Transverse colon (tissue), 4 donors: ENCODE data around the gene EFCAB7. TPM values are rescaled to one million over a fixed set of nuclear protein-coding genes. Genes with fewer than 3 reads are reported as not detected.
A peak's percentile ranks its signal among the peaks of the same experiment; 100 is the strongest.

Experiments used
- DNase-seq: peaks from one replicate; pipeline ENCODE4 v3.0.0-alpha.2; 2019
- H3K27ac ChIP-seq, 4 donors: fragments of 200-600 bp; sonication (generic); 2 replicates each; pipeline ENCODE4 v1.5.1; 2016 to 2018; ENCODE audit warnings: inconsistent platforms in 4 of 4
- H3K27me3 ChIP-seq: fragments of 200-600 bp; sonication (generic); 2 replicates; pipeline ENCODE4 v1.5.1; 2017; ENCODE audit warnings: inconsistent platforms
- H3K36me3 ChIP-seq, 4 donors: fragments of 200-600 bp; sonication (generic); 2 replicates each; pipeline ENCODE4 v1.5.1; 2017 to 2019; ENCODE audit warnings: inconsistent platforms in 4 of 4
- H3K4me1 ChIP-seq, 4 donors: fragments of 200-600 bp; sonication (generic); 2 replicates each; pipeline ENCODE4 v1.5.1; 2017 to 2020; ENCODE audit warnings: inconsistent platforms in 4 of 4
- H3K4me3 ChIP-seq, 4 donors: fragments of 200-600 bp; sonication (generic); 1 replicate in 1 of 4; 2 replicates in 3 of 4; pipeline versions ENCODE4 v1.5.1 to v1.6.1; 2017 to 2019; ENCODE audit warnings: inconsistent platforms in 4 of 4
- H3K9me3 ChIP-seq, 2 donors: fragments of 200-600 bp; sonication (generic); 2 replicates each; pipeline ENCODE4 v1.5.1; 2017 to 2019; ENCODE audit warnings: inconsistent platforms in 2 of 2
- EP300 ChIP-seq: sonication (generic); formaldehyde crosslinking; IDR thresholded peaks from one replicate; pipeline ENCODE4 v1.6.1; 2017; ENCODE audit warnings: antibody characterized with exemption, low read depth
- POLR2A ChIP-seq: fragments of 450-650 bp; IDR thresholded peaks from one replicate; pipeline ENCODE4 v1.6.1; 2016; ENCODE audit warnings: antibody characterized with exemption, mild to moderate bottlenecking, moderate library complexity
- POLR2AphosphoS5 ChIP-seq, 3 donors: sonication (generic); formaldehyde crosslinking; IDR thresholded peaks; one replicate each; pipeline ENCODE4 v1.6.1; 2016; ENCODE audit warnings: antibody characterized with exemption in 3 of 3
- WGBS, 2 donors: methylation state at CpG; one replicate each; pipeline ENCODE4 v1.1.5; 2018; ENCODE audit warnings: low coverage in 1 of 2; 5-methylcytosine and 5-hydroxymethylcytosine counted together
- in situ Hi-C, 4 donors: fragments of 200-750 bp; cut with MboI; loops; one replicate each; pipeline versions ENCODE4 v1.15.0 to v1.15.1; 2017; ENCODE audit warnings: low sequenced_read_pairs in 3 of 4, low pct_ligation_motif_present in 1 of 4, low pct_unique_long_range_greater_than_20kb in 1 of 4
- intact Hi-C: fragments of 100-400 bp; cut with DNase I; formaldehyde crosslinking; loops from one replicate; pipeline ENCODE4 v1.15.1; 2023; ENCODE audit warnings: low total_unique reads
- small RNA-seq, 4 donors: library from RNA; depleted of rRNA; stranded (forward); fragments of <200 nt; gene quantifications; one replicate each; pipeline ENCODE3, GENCODE V24; 2016
- total RNA-seq, 4 donors: library from RNA; depleted of rRNA; stranded (reverse); fragments of >200 nt; gene quantifications; one replicate each; pipeline ENCODE4 v1.1.0, GENCODE V29; 2016
- TF ChIP-seq, protein P1 (sequence below), 5 experiments: fragments of 200-600 bp in 3 of 5; fragments of 450-650 bp in 2 of 5; sonication (generic) in 3 of 5; IDR thresholded peaks; 1 replicate in 2 of 5; 2 replicates in 3 of 5; pipeline ENCODE4 v1.5.1; 2016 to 2017; ENCODE audit warnings: antibody characterized with exemption in 5 of 5, inconsistent platforms in 3 of 5, mild to moderate bottlenecking in 2 of 5, moderate library complexity in 1 of 5

Gene EFCAB7
- total RNA-seq, 4 donors from 2014 or later: 3.8 to 6.4 (median 4.2) TPM; not detected in 1

DNA sequence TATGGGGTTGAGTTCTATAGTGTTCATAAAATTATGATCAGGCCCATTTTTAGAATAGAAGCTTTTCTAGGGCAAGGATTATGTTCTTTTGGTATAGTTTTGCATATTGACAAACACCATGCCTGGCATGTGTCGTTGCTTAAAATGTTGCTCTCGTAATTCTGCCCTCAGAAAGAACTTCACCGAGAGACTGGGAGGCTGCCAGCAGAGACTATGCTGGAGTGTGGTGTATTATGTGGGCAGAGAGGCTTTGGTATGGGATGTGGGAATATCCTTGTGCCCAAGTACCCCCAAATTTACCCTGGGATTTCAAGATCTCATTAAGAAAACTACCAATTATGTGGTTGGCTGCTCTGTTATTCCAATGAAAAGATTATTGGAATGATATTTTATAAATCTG lies 97.8 kb downstream of the EFCAB7 start:
- in situ Hi-C loops: loop anchor here in 1 of 4 donors (25.0 kb wide), 1 partner anchor 616 kb away; no protein-coding TSS in a partner anchor

DNA sequence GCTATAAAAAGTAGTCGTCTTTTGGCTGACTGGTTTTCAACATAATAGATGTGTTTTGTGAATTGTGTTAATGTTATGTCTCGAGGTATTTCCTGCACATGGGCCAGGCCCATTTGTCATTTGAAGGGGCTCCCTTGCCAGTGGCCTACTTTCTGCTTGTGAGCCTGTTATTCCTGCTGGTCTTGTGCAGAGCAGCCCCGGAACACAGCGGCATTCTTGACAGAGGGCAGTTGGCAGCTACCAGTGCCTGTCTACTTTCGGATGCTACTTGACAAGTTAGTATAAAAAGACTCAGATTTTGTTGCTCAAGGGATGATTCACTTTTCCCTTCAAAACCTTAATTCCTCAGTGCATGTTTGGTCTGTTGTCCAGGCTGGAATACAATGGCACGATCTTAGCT lies 98.4 kb downstream of the EFCAB7 start:
- no peak for DNase-seq
- WGBS, 2 donors: 69 to 81% methylated on average over 5 to 6 of the region's 6 CpGs
- H3K9me3 ChIP-seq: no peaks in the 10 kb centered on the region
- intact Hi-C loops (no loop called here), in situ Hi-C loops (loop anchor here in 1 of 4 donors (25.0 kb wide), 1 partner anchor 616 kb away; no protein-coding TSS in a partner anchor)
- peak overlapping the region in 3 of 4 donors; percentile 11 to 52 (median 20) for H3K27ac ChIP-seq
- no peaks in the 10 kb centered on the region for H3K27me3 ChIP-seq
- no peak for TF ChIP-seq EP300
- peak in 2 of 3 donors; percentile 49 to 59 for TF ChIP-seq POLR2AphosphoS5 (IDR thresholded peaks at IDR 0.05)
- no peak for TF ChIP-seq POLR2A
- TF ChIP-seq, protein P1, sequence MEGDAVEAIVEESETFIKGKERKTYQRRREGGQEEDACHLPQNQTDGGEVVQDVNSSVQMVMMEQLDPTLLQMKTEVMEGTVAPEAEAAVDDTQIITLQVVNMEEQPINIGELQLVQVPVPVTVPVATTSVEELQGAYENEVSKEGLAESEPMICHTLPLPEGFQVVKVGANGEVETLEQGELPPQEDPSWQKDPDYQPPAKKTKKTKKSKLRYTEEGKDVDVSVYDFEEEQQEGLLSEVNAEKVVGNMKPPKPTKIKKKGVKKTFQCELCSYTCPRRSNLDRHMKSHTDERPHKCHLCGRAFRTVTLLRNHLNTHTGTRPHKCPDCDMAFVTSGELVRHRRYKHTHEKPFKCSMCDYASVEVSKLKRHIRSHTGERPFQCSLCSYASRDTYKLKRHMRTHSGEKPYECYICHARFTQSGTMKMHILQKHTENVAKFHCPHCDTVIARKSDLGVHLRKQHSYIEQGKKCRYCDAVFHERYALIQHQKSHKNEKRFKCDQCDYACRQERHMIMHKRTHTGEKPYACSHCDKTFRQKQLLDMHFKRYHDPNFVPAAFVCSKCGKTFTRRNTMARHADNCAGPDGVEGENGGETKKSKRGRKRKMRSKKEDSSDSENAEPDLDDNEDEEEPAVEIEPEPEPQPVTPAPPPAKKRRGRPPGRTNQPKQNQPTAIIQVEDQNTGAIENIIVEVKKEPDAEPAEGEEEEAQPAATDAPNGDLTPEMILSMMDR (IDR thresholded peaks at IDR 0.05): no peak
- H3K4me3 ChIP-seq: no peak overlapping the region
- H3K4me1 ChIP-seq: peaks cover 0 to 3% (median 0%) of the 10 kb centered on the region in 4 donors
- no peaks in the 10 kb centered on the region for H3K36me3 ChIP-seq

More for the DNA sequence above, 97.8 kb downstream of the EFCAB7 start:
- H3K27me3 ChIP-seq: no peaks in the 10 kb centered on the region
- H3K36me3 ChIP-seq: no peaks in the 10 kb centered on the region
- no peak overlapping the region for H3K4me3 ChIP-seq
- no peak for DNase-seq
- H3K4me1 ChIP-seq: peaks cover 0 to 7% (median under 1%) of the 10 kb centered on the region in 4 donors
- 88 to 94% methylated on average over 3 of the region's 3 CpGs for WGBS, 2 donors
- intact Hi-C loops: no loop called here
- no peaks in the 10 kb centered on the region for H3K9me3 ChIP-seq
- H3K27ac ChIP-seq: peak overlapping the region in 3 of 4 donors; percentile 10 to 52 (median 17)
- TF ChIP-seq POLR2AphosphoS5 (IDR thresholded peaks at IDR 0.05): no peak
- no peak for TF ChIP-seq POLR2A
- no peak for TF ChIP-seq EP300
- TF ChIP-seq, protein P1 (IDR thresholded peaks at IDR 0.05): no peak

Small RNAs within 50 kb of the gene (small RNA-seq; reads per million reads assigned to genes)
- gene RF02105 (0 reads per million in 4 donors), gene RF02106 (0 reads per million in 4 donors), gene RF02107 (0 reads per million in 4 donors), gene RF02108 (0 reads per million in 4 donors), gene RF02109 (0 reads per million in 4 donors), gene RF02110 (0 reads per million in 4 donors), gene RN7SL488P (0 reads per million in 4 donors), gene RNU7-123P (0 reads per million in 4 donors)

Other genes with a start within 250 kb of the EFCAB7 start
- under 1 TPM in 2 of 4 donors, not detected in 2; 0.32 to 0.68 TPM for gene FOXD3, start 201.0 kb upstream of the EFCAB7 start, total RNA-seq
- 10 to 100 TPM in 2 of 4 donors, 1 to 10 TPM in 1, under 1 TPM in 1; 0.60 to 20.0 (median 9.3) TPM for gene ALG6, start 155.9 kb upstream of the EFCAB7 start, total RNA-seq
- gene ITGB3BP, start 300 bp upstream of the EFCAB7 start, total RNA-seq: 10 to 100 TPM in 2 of 4 donors, 1 to 10 TPM in 1, under 1 TPM in 1; 0.80 to 12.2 (median 7.1) TPM
- gene PGM1, start 69.9 kb downstream of the EFCAB7 start, total RNA-seq: 100 to 1,000 TPM in 2 of 4 donors, 10 to 100 TPM in 2; 45.0 to 144 (median 103) TPM